ENCODE results near the gene DIDO1. TPM values are rescaled to one million over a fixed set of nuclear protein-coding genes. Genes with fewer than 3 reads are reported as not detected.

The DIDO1 gene
- total and polyA plus RNA-seq, 2 of the 13 experiments (the other 11 are each of a cell fraction or from before 2014, with no cell fraction given), result 75.0 to 75.1 TPM

DNA sequence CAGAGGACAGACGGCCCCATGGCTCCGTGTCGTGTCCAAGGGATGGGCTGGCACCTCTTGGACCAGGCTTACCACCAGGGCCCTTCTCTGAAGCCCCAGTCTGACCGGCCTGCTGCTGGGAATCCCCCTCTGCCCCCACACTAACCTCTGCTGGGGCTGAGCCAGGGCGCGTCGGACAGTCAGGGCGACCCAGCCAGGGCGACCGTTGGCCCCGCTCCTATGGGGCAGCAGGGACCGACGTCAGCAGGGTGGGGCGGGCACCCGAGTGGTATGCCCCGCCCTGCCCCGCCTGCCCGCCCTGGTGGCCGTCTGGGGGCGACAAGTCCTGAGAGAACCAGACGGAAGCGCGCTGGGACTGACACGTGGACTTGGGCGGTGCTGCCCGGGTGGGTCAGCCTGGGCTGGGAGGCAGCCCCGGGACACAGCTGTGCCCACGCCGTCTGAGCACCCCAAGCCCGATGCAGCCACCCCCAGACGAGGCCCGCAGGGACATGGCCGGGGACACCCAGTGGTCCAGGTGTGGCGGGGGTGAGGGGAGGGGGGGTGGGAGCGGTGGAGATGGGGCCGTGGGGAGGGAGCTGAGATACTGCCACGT, 26.2 kb upstream of the DIDO1 start, which contains the start of gene SLC17A9 (continued):
- TF ChIP-seq ZNF678 (CRISPR knock-in tag; IDR thresholded peaks at IDR 0.05), result 0 out of 2 replicates have a peak, but pooled peaks have one; percentile 30
- TF ChIP-seq CBX5 (CRISPR knock-in tag; IDR thresholded peaks at IDR 0.05; ENCODE audit: borderline replicate concordance), result peak; percentile 91; the same call in 1 of the 2 replicates
- peak; percentile 74; the same call in 1 of the 2 replicates for TF ChIP-seq ZBTB34 (CRISPR knock-in tag; IDR thresholded peaks at IDR 0.05)
- TF ChIP-seq ZSCAN31 (CRISPR knock-in tag; IDR thresholded peaks at IDR 0.05; ENCODE audit: low read depth), result peak; percentile 92
- TF ChIP-seq ZNF619 (CRISPR knock-in tag; IDR thresholded peaks at IDR 0.05), result peak; percentile 72
- peak; percentile 93 for TF ChIP-seq TBX2 (CRISPR knock-in tag; IDR thresholded peaks at IDR 0.05; ENCODE audit: borderline replicate concordance)
- TF ChIP-seq, protein P1, sequence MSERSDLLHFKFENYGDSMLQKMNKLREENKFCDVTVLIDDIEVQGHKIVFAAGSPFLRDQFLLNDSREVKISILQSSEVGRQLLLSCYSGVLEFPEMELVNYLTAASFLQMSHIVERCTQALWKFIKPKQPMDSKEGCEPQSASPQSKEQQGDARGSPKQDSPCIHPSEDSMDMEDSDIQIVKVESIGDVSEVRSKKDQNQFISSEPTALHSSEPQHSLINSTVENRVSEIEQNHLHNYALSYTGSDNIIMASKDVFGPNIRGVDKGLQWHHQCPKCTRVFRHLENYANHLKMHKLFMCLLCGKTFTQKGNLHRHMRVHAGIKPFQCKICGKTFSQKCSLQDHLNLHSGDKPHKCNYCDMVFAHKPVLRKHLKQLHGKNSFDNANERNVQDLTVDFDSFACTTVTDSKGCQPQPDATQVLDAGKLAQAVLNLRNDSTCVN (CRISPR knock-in tag; IDR thresholded peaks at IDR 0.05; ENCODE audit: borderline replicate concordance), result peak; percentile 86
- TF ChIP-seq ZMYM2 (CRISPR knock-in tag; IDR thresholded peaks at IDR 0.05), result peak; percentile 74; the same call in 1 of the 2 replicates
- no peak for TF ChIP-seq GTF2F1 (IDR thresholded peaks at IDR 0.05; ENCODE audit: low read length)
- peak; percentile 95 for TF ChIP-seq BORCS8-MEF2B (CRISPR knock-in tag; IDR thresholded peaks at IDR 0.05)
- peak; percentile 98 for TF ChIP-seq SRSF1 (optimal IDR thresholded peaks at IDR 0.05; ENCODE audit: low read depth, low read length)
- TF ChIP-seq NR2F1 (CRISPR knock-in tag; IDR thresholded peaks at IDR 0.05), result peak; percentile 22 to 44; a peak in 3 of 4 replicates
- TF ChIP-seq TRAFD1 (CRISPR knock-in tag; IDR thresholded peaks at IDR 0.05; ENCODE audit: borderline replicate concordance), result peak; percentile 94
- TF ChIP-seq KLF9 (CRISPR knock-in tag; IDR thresholded peaks at IDR 0.05; ENCODE audit: low read depth), result peak; percentile 88; the same call in 1 of the 2 replicates
- TF ChIP-seq, protein P2, sequence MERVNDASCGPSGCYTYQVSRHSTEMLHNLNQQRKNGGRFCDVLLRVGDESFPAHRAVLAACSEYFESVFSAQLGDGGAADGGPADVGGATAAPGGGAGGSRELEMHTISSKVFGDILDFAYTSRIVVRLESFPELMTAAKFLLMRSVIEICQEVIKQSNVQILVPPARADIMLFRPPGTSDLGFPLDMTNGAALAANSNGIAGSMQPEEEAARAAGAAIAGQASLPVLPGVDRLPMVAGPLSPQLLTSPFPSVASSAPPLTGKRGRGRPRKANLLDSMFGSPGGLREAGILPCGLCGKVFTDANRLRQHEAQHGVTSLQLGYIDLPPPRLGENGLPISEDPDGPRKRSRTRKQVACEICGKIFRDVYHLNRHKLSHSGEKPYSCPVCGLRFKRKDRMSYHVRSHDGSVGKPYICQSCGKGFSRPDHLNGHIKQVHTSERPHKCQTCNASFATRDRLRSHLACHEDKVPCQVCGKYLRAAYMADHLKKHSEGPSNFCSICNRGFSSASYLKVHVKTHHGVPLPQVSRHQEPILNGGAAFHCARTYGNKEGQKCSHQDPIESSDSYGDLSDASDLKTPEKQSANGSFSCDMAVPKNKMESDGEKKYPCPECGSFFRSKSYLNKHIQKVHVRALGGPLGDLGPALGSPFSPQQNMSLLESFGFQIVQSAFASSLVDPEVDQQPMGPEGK (CRISPR knock-in tag; IDR thresholded peaks at IDR 0.05), result peak; percentile 98
- TF ChIP-seq ZNF549 (CRISPR knock-in tag; IDR thresholded peaks at IDR 0.05), result no peak
- TF ChIP-seq EZH2 (conservative IDR thresholded peaks at IDR 0.05; ENCODE audit: low read depth, low read length), result no peak
- TF ChIP-seq ZNF781 (CRISPR knock-in tag; IDR thresholded peaks at IDR 0.05; ENCODE audit: borderline replicate concordance, not compliant biosample characterization), result peak; percentile 81
- peak; percentile 72 for TF ChIP-seq JUND (CRISPR knock-in tag; IDR thresholded peaks at IDR 0.05)
- peak; percentile 84 for TF ChIP-seq MED13 (CRISPR knock-in tag; IDR thresholded peaks at IDR 0.05)
- TF ChIP-seq ZNF326 (CRISPR knock-in tag; IDR thresholded peaks at IDR 0.05; ENCODE audit: borderline replicate concordance), result peak; percentile 25; the same call in 1 of the 2 replicates
- TF ChIP-seq MAFK (conservative IDR thresholded peaks at IDR 0.05 in 1 of 2, IDR thresholded peaks at IDR 0.05 in 1 of 2; ENCODE audit: low read length in 2 of 2), result no peak
- TF ChIP-seq PHF20 (CRISPR knock-in tag; IDR thresholded peaks at IDR 0.05), result peak; percentile 67
- TF ChIP-seq CAMTA2 (CRISPR knock-in tag; IDR thresholded peaks at IDR 0.05; ENCODE audit: borderline replicate concordance), result peak; percentile 53; the same call in 1 of the 2 replicates

Data from HepG2 (cell line).